ENCODE measurements around the gene ZNF384. TPM values are rescaled to one million over a fixed set of nuclear protein-coding genes. Genes with fewer than 3 reads are reported as not detected.
A peak's percentile ranks its signal among the peaks of the same experiment; 100 is the strongest.

The ZNF384 gene
- total and polyA plus RNA-seq, 2 experiments from 2014 or later: 33.8 to 35.8 TPM

- Histone ChIP-seq H2AFZ (no peak overlapping the region), H3K27ac (no peak overlapping the region)
Measured at GRCh38 chr12:6691473-6691872, 2.3 kb upstream of the ZNF384 start.

GRCh38 chr12:6688543-6688998 lies 604 bp downstream of the ZNF384 start:
- H3K27ac ChIP-seq: peak overlapping the region; percentile 95
- no peaks in the 10 kb centered on the region for H3K9me2 ChIP-seq (replicated peaks; ENCODE audit: insufficient read depth)
- H3K27me3 ChIP-seq: no peaks in the 10 kb centered on the region
- H2AFZ ChIP-seq: peak overlapping the region; percentile 9
- peak overlapping the region; percentile 95 for H3K4me2 ChIP-seq
- no peaks in the 10 kb centered on the region for H3K36me3 ChIP-seq (replicated peaks; ENCODE audit: insufficient read depth, low read depth)
- H4K20me1 ChIP-seq (ENCODE audit: insufficient read depth, poor library complexity, severe bottlenecking): peaks cover 12% of the 10 kb centered on the region
- no peaks in the 10 kb centered on the region for H3K9me3 ChIP-seq (ENCODE audit: low read depth)
- 1% methylated on average over 9 of the region's 13 CpGs for WGBS (ENCODE audit: low lambda C conversion rate, missing lambda C conversion rate)
- peak overlapping the region; percentile 44 for H3K4me3 ChIP-seq
- peak; percentile 66 for DNase-seq (ENCODE audit: low spot score)
- peaks cover 67% of the 10 kb centered on the region for H3K79me2 ChIP-seq
- H3K4me1 ChIP-seq (ENCODE audit: insufficient read depth): peaks cover 18% of the 10 kb centered on the region
- TF ChIP-seq EZH2phosphoT487 (IDR thresholded peaks at IDR 0.05; ENCODE audit: low read depth, severe bottlenecking, unreplicated experiment): no peak

More at GRCh38 chr12:6691473-6691872, 2.3 kb upstream of the ZNF384 start:
- H3K79me2 ChIP-seq: peaks cover 38% of the 10 kb centered on the region
- H4K20me1 ChIP-seq (ENCODE audit: insufficient read depth, poor library complexity, severe bottlenecking): no peaks in the 10 kb centered on the region
- H3K4me3 ChIP-seq: no peak overlapping the region
- H3K36me3 ChIP-seq (replicated peaks; ENCODE audit: insufficient read depth, low read depth): no peaks in the 10 kb centered on the region
- peaks cover 18% of the 10 kb centered on the region for H3K4me1 ChIP-seq (ENCODE audit: insufficient read depth)
- H3K27me3 ChIP-seq: no peaks in the 10 kb centered on the region
- WGBS (ENCODE audit: low lambda C conversion rate, missing lambda C conversion rate): 85% methylated on average over 4 of the region's 4 CpGs
- no peak overlapping the region for H3K4me2 ChIP-seq
- H3K9me2 ChIP-seq (replicated peaks; ENCODE audit: insufficient read depth): no peaks in the 10 kb centered on the region
- no peak for TF ChIP-seq EZH2 (IDR thresholded peaks at IDR 0.05; ENCODE audit: borderline replicate concordance)
- no peak for TF ChIP-seq EZH2phosphoT487 (IDR thresholded peaks at IDR 0.05; ENCODE audit: low read depth, severe bottlenecking, unreplicated experiment)
- no peak for TF ChIP-seq CTCF (IDR thresholded peaks at IDR 0.05; ENCODE audit: poor library complexity)
- no peak for DNase-seq (ENCODE audit: low spot score)
- H3K9me3 ChIP-seq (ENCODE audit: low read depth): no peaks in the 10 kb centered on the region

GRCh38 chr12:6685814-6686213 lies 3.4 kb downstream of the ZNF384 start:
- Histone ChIP-seq H3K4me2 (no peak overlapping the region), H2AFZ (no peak overlapping the region), H3K27me3 (no peaks in the 10 kb centered on the region), H3K36me3 (replicated peaks; ENCODE audit: insufficient read depth, low read depth) (no peaks in the 10 kb centered on the region), H3K79me2 (peaks cover 91% of the 10 kb centered on the region), H3K4me1 (ENCODE audit: insufficient read depth) (peaks cover 18% of the 10 kb centered on the region), H4K20me1 (ENCODE audit: insufficient read depth, poor library complexity, severe bottlenecking) (peaks cover 26% of the 10 kb centered on the region), H3K4me3 (no peak overlapping the region), H3K27ac (no peak overlapping the region), H3K9me2 (replicated peaks; ENCODE audit: insufficient read depth) (no peaks in the 10 kb centered on the region), H3K9me3 (ENCODE audit: low read depth) (no peaks in the 10 kb centered on the region)
- TF ChIP-seq EZH2phosphoT487 (IDR thresholded peaks at IDR 0.05; ENCODE audit: low read depth, severe bottlenecking, unreplicated experiment) (no peak), EZH2 (IDR thresholded peaks at IDR 0.05; ENCODE audit: borderline replicate concordance) (no peak), CTCF (IDR thresholded peaks at IDR 0.05; ENCODE audit: poor library complexity) (no peak)
- DNase-seq (ENCODE audit: low spot score): no peak
- WGBS (ENCODE audit: low lambda C conversion rate, missing lambda C conversion rate): 97% methylated on average over 3 of the region's 3 CpGs

GRCh38 chr12:6684609-6685008 lies 4.6 kb downstream of the ZNF384 start:
- H3K4me3 ChIP-seq: no peak overlapping the region
- H3K4me1 ChIP-seq (ENCODE audit: insufficient read depth): peaks cover 13% of the 10 kb centered on the region
- no peaks in the 10 kb centered on the region for H3K9me2 ChIP-seq (replicated peaks; ENCODE audit: insufficient read depth)
- no peaks in the 10 kb centered on the region for H3K36me3 ChIP-seq (replicated peaks; ENCODE audit: insufficient read depth, low read depth)
- H3K4me2 ChIP-seq: no peak overlapping the region
- no peak for TF ChIP-seq EZH2phosphoT487 (IDR thresholded peaks at IDR 0.05; ENCODE audit: low read depth, severe bottlenecking, unreplicated experiment)
- TF ChIP-seq CTCF (IDR thresholded peaks at IDR 0.05; ENCODE audit: poor library complexity): peak; percentile 54
- peak; percentile 44 for DNase-seq (ENCODE audit: low spot score)
- peaks cover 93% of the 10 kb centered on the region for H3K79me2 ChIP-seq
- WGBS (ENCODE audit: low lambda C conversion rate, missing lambda C conversion rate): 69% methylated on average over 6 of the region's 6 CpGs
- no peak overlapping the region for H2AFZ ChIP-seq
- H3K9me3 ChIP-seq (ENCODE audit: low read depth): no peaks in the 10 kb centered on the region
- no peaks in the 10 kb centered on the region for H3K27me3 ChIP-seq
- no peak overlapping the region for H3K27ac ChIP-seq
- peaks cover 32% of the 10 kb centered on the region for H4K20me1 ChIP-seq (ENCODE audit: insufficient read depth, poor library complexity, severe bottlenecking)
